ENCODE measurements around the gene IRF2BP2. TPM values are rescaled to one million over a fixed set of nuclear protein-coding genes. Genes with fewer than 3 reads are reported as not detected.
"Not testable (repeated sequence)": the region's sequence is repeated elsewhere in the genome, so short reads cannot be mapped to it uniquely, and the experiment has no call there.

IRF2BP2 gene
- polyA plus RNA-seq, 1 donor, result 74.6 TPM

DNA sequence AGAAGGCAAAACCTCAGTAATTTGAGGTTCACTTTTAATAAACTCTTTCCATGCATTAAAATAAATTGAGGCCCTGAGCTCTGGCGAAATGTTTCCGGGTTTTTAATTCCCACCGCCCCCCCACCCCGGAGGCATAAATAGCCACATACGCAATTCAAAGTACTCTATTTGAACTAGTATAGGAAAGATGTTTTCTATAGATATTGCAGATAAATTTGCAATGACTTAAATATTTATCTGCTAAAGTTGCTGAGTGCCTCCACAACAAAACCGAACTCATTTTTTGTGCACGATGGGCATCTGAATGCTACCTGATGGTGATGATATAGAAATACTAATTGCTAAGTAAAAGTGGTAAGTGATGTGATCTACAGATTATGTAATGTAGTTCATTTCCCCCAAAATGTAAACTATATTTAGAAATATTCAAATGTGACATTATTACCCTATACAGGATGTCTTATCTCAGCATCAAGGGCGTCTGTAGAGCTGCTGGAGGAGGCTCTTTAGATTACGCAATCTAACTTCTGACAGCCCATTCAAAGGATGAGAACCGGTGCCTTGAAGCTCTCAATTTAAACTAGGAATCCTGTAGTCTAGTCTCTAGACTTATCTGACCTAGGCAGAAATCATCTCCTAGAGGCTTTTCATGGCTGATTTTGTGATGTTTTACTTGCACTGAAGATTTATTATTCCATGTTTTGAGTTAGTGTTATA is 8.5 kb downstream of the IRF2BP2 start:
- DNase-seq (ENCODE audit: low read depth), result no peak

DNA sequence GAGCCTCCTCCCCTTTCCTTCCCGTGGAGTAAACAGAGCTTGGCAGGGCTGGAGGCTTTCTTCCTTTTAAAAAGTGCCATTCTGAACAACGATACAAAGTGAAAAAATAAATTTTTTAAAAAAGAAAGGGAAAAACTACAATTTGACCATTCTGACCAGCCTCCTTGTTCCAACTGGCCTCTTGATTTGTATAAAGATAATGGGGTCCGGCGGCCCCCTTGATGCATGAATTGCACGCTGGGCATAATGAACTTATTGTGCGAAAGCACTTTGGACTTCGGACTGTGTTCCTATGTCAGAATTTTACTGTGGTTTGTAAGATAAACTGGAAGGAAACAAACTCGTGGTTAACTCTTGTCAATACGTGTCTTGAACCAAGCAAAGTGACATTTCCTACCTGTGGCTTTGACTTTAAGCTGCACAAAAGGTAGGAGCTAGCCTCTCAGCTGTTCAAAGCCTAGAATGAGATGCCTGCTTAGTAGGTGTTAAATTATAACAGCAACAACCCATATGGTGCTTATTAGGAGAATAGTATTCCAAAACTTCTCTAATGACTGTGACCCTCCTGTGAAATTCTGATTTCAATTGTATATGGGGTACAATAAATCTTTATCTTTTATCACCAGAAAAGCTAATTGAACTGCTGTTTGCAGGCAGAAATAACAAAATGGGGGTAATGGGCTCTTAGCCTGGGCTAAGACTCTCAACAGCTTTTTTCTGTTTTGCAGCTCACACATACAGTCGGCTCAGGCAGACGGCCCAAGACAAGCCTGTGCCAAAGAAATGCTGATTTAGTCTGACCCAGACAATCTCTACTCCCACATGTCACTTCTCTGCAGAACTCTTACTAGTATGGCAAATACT is 9.3 kb downstream of the IRF2BP2 start:
- DNase-seq (ENCODE audit: low read depth), result no peak

DNA sequence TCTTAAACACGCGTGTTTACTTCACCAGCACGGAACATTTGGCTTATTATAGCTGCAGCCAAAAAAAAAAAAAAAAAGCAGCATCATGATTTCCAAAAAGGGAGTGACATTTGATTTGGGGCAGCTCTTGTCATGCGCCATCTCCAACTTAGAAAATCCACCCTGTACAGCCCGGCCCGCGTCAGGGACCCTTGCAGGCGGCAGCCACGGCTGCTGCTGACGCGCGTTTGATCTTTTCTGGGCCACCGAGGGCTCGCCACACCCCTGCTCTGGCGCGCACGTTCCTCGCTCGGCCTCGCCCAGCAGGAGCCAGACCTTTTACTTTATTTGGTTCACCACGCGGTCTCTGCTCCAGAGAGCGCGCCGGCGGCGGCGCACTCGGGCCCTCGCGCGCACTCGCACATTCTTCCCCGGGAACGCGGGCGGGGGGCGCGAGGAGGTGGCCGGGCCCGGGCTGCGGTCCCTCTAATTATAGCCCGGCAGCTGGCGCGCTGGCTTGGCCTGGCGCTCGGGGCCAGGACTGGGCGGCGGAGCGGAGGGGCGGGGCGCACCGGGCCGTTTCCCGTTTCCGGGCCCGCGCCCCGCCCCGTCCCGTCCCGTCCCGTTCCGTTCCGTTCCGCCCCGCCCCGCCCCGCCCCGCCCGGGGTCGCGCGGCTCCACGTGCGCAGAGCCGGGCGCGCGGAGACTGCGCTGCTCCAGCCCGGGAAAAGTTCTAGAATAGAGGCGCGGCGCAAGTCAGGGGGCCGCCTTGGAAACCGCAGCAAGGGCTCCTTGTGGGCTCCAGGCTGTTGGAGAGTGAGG is 10.2 kb downstream of the IRF2BP2 start:
- no peak for DNase-seq (ENCODE audit: low read depth)

DNA sequence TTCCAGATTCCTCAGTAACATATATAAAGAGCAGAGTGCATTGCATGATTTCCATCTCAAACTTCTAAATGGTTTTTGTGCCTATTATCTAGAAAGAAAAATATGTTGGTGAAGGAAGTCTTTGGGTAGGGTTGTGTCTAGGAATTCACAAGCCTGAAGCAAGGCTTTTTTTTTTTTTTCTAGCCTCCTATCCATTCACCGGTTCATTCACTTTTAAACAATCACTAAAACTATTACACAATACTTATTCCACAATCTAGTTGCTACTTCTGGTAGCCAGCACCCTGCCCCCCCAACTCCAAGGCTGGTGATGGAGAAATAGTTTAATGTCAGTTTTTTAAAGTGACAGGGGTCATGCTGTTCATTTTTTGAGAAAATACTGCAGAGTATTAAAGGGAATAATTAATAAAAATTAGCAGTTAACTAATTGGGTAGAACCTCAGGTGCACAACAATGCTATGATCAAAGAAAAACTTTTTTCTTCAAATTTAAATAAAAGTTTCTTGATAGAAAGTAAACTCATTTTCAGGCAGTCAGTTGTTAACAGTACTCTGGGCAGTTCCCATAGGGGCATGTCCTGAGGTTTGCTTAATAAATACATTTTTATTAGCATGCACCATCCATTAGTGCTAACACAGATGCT is 10.9 kb downstream of the IRF2BP2 start:
- DNase-seq (ENCODE audit: low read depth), result no peak

DNA sequence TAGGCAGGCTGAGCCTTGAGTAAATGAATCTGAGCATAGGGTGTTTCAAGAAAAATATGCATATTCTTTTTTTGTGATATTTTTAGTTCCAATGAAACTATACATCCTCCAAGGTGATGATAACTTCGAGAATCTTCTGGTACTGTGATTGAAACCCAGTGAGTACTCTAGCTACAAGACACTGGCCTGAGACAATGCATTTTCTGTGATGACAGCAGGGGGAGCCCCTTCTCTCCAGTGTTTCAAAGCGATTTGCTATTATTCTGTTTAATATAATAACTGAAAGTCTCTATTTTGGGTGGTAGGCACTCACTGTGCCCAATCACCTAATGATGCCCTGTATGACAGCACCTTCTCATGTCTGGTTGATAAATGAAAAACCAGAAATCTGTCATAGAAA is 12.1 kb downstream of the IRF2BP2 start:
- no peak for DNase-seq (ENCODE audit: low read depth)

DNA sequence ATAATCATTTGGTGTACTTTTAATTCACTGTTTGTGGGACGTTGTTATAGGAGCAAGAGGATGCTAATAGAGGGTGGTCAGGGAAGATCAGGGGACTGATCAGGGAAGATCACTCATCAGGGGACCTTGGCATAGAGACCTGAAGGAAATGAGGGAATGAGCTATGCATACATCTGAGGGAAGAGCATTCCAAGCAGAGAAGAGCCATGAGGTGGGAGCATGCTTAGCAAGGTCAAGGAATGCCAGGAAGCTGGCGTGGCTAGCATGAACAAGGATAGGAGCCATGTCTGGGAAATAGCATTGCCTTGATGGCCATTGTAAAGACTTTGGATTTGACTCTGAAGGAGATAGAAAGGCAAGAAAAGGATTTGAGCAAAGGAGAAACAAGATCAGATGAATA is 14.1 kb downstream of the IRF2BP2 start:
- DNase-seq (ENCODE audit: low read depth), result no peak

DNA sequence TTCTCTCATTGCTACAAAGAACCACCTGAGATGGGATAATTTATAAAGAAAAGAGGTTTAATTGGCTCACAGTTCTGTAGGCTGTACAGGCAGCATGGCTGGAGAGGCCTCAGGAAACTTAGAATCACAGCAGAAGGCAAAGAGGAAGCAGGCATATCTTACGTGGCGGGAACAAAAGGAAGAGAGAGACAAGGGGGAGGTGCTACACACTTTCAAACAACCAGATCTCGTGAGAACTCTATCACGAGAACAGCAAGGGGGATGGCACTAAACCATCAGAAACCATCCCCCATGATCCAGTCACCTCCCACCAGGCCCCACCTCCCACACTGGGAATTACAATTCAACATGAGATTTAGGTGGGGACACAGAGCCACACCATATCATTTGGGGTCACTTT is 15.4 kb downstream of the IRF2BP2 start:
- not testable (repeated sequence) for DNase-seq (ENCODE audit: low read depth)

DNA sequence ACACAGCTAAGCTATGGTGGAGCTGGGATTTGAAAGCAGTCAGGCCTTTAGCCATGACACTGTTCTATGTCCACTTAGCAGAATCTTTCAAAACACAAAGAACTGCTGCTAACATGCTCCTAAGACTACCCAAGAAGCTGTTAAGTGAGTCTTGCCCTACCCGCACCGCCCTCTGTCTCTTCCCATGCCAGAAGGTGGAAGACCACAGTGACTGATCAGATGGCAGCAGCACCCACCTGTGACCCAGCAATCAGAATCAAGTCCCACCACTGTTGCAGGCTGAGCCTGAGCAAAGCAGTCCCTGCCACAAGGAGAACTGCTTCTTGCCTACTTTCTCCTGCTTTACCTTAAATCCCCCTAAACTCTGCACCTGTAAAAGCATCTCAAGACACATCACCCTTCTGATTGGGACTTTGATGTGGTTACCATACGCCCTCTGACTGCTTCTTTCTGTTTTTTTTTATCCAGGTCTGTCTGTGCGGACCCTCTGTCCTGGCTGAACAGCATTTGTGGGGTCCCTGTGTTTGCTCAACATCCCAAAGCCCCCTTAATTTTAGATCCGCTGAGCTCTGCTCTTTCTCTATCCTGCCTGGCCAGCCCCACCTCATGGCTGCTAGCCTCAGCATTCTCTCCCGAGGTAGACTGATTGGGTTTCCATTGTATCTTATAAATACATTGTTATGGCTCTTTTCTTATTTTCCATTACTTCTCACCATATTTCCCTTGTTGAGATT is 16.0 kb downstream of the IRF2BP2 start:
- DNase-seq (ENCODE audit: low read depth), result no peak

DNA sequence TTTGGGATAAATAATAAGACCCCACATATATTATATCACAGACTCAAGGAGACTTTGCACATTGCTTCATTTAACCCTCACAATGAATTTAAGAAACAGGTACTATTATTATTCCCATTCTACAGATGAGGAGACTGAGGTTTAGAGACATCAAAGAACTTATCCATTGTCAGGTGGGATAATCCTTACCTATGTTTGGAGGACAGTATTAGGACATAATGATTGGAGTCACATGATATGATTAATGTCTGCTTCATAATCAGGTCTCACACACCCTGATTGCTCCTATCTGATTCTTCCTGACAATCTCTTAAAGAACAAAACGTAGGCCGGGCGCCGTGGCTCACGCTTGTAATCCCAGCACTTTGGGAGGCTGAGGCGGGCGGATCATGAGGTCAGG is 16.9 kb downstream of the IRF2BP2 start:
- DNase-seq (ENCODE audit: low read depth), result no peak

DNA sequence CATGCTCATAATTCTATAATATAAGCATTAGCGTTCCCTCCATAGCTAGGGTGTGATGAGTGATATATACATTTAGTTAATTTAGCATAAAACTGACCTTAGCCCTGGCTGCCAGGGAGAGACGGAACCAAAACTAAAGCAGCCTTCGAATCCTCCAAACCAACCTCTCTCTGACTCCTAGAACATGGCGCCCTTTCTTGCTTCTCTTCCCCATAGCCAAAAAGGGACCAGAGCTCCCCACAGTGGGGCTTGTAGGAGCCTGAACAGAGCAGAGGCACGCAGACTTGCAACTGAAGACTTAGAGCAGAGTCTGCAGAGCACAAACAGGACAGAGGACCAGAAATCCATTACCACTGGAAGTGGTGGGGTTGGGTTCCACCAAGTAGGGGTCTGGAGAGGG is 17.7 kb downstream of the IRF2BP2 start:
- DNase-seq (ENCODE audit: low read depth), result no peak

DNA sequence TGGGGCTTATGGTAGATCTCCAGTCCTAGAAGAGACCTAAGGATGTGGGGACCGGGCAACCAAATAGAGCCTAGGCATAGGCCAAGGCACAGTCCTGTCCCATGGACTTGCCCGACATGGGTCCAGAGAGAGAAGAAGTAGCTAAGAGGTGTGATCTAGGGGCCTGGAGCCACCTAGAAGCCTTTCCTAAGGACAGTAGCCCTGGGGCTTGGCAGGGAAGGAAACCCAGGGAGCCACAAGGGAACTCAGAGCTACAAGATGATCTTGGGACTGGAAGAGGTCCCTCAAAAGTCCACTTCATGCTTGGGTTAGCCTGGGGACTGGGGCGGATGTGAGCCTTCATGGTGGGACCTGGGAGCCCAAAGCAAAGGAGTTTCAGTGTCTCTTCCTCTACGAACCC is 18.8 kb downstream of the IRF2BP2 start:
- DNase-seq (ENCODE audit: low read depth), result no peak

DNA sequence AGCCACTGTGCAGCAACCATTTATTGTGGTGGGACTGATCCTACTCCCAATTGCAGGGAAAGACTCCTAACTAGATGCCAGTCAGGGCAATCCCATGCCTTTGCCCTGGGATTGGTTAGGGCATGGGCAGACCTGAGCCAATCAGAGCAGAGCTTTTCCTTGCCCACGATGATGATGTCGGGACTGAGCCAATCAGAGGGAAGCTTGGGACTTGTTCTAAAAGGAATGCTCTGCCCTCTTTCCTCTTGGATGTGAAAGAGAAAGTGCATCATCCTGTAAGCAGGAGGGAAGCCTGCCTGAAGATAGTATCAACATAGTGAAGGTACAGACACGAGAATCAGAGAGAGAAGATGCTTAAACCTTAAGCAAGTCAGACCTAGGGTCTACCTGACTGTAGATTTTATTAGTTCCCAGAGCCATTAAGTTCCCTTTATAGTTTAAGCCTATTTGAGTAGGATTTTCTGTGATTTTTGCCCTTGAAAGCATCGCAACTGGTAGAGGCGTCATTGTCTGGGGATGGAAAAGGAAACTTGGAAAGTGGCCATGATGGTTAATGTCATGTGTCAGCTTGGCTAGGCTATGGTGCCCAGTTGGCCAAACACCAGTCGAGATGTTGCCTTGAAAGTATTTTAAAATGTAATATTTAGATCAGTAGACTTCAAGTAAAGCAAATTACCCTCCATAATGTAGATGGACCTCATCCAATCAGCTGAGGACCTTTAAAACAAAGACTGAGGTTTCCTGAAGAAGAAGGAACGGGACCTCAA is 19.9 kb downstream of the IRF2BP2 start:
- DNase-seq (ENCODE audit: low read depth), result no peak

DNA sequence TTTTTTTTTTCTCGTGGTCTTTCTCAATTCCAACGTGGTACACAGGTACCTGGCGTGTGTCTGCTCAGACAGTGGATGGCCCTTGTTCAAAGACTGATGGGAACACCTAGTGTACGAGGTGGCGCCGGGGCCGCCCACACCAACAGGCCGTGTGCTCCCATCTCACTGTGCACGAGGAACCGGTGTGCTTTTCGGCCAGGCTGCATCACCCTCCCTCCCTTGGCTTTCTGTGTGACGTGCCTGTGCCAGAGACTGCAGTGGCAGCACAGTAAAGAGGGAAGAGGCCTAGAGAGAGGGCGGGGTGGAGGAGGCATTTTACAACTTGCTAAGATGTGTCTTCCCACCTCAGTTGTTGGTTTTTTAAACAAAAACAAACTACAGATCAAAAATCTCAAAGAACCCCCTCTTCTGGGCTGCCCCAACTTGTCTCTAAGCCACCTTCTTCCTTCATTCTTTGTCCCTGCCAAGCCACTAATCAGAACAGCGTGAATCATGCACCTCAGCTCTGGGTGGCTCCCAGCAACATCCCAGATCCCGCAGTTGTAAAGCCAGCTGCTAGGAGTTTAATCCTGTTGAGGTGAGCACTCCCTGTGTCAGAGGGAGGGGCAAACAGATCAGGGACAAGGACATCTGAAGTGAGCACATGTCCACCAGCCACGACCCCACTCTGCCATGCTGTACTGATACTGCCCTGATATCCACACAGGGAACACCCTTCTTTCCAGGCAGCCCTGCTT is 20.7 kb downstream of the IRF2BP2 start:
- DNase-seq (ENCODE audit: low read depth), result no peak

DNA sequence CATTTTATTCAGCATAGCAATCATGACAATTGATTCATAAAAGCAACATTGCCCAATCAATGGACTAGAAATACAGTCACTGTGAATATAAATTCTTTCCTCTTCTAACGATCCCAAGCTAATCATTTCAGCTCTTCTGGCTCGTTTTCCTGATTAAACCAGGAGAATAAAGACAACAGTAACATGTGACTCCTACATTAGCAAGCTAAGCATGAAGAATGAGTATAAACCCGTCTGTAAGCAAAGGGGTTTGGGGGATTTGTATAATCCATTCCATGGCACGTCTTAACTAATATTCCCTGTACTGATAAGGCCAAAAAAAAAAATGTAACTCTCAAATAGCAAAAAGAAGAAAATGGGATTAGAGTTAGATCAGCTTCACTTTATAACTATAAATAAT is 21.6 kb downstream of the IRF2BP2 start:
- no peak for DNase-seq (ENCODE audit: low read depth)

DNA sequence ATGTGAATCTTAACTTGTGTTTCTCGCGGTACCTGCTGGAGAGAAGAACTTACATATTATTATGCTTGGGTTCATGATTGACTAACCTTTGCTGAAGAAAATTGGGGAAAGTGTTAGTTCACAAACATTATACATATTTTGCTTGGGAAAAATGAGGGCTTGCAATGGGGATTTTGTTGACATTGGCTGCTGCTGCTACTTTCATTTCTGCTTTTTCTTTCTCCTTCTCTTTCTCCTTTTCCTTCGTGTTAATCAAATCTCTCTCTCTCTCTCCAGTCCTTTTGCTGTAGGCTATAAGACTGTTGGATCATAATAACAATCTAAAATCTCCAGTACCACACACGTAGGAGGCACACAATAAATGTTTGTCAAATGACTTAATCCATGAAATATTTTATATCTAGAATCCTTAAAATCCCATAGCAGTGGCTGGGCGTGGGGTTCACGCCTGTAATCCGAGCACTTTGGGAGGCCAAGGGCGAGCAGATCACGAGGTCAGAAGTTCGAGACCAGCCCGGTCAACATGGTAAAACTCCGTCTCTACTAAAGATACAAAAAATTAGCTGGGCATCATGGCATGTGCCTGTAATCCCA is 23.0 kb downstream of the IRF2BP2 start:
- no peak for DNase-seq (ENCODE audit: low read depth)

DNA sequence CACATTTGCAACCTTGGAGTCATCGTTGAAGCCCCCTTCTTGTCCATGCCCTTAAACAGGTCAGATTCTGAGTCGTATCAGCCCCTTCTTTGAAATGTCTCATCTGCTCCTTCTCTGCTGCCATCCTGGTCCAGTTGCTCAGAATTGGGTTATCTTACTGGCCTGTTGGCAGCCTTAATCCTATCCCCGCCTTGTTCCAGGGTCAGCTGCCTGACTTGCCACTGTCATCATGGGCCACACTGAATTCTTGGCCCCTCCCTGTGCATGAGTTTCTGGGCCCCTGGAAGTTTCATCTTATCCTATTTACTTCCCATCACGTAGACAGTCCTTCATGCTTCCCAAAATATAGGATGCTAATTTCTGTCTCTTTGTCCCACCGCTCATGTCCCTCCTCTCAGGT is 23.7 kb downstream of the IRF2BP2 start:
- DNase-seq (ENCODE audit: low read depth), result no peak

DNA sequence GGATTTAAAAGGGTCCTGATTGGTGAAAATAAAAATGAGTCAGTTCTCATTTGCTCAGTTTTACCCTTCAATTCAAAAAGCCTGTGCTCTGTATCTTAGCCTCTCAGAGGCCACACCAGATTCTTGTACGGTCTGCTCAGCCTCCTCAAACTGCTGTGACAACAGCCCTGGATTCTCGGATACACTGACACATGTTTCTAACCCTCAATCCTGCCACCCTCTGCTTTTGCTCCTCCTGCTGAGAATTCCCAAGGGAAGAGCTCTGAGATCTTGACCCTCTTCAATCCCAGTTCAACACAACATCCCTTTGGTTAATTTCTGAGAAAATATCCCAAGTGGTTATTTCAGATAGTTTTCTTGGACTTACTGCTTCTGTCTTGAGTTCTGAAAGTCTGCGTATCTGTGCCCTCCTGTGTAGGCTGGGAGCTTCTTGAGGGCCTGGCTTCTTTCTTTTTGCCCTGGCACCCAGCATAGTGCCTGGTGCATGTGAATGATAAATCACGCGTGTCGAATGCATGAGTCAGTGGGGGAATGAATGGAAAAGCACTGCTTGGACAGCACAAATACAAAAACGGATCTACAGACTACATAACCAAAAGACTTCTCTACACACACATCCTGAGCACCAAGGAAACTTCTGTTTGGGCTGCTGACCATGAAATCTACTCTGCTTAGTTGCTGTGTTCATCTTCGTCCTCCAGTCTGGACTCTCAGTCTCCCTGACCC is 24.5 kb downstream of the IRF2BP2 start:
- DNase-seq (ENCODE audit: low read depth), result no peak

DNA sequence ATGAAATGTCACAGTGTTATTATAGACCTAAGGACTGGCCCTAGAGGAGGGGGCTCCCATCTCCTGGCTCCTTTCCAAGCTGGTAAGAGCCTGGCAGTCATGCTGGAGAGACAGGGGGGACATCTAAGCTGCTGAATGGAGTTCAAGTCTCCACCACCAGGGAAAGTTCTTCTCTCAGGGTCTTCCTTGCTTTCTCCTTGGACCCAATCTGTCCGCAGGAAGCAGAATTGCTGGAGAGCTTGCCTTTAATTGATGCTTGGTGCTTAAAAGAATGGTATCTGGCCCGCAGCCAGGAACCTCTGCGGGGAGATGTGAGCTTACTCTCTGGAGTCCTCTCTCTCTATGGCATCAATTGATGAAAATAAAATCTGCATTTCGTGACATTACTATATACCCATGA is 25.1 kb downstream of the IRF2BP2 start:
- DNase-seq (ENCODE audit: low read depth), result no peak

DNA sequence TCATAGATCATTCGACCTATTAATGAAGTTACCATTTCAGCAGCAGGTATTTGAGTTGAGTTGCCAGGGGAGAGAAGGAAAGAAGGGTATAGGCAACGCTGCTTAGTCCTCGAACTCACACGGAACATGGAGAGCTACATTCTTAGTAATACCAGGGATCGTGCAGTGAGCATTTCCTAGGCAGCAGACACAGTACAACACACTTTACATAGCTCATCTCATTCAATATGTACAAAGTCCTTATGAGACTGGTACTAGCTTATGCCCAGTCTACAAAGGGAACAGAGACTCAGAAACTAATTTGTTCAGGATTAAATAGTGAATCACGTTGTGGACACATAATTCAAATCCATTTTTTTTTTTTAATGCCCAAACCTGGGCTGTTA is 25.6 kb downstream of the IRF2BP2 start:
- DNase-seq (ENCODE audit: low read depth), result no peak
